ENCODE measurements around the gene SHF. TPM values are rescaled to one million over a fixed set of nuclear protein-coding genes. Genes with fewer than 3 reads are reported as not detected.

SHF gene
- total RNA-seq, 1 experiment from 2014 or later = 2.9 TPM

GRCh38 chr15:45199136-45199810, 11.5 kb upstream of the SHF start:
- DNase-seq (ENCODE audit: low read depth) = no peak

DNA sequence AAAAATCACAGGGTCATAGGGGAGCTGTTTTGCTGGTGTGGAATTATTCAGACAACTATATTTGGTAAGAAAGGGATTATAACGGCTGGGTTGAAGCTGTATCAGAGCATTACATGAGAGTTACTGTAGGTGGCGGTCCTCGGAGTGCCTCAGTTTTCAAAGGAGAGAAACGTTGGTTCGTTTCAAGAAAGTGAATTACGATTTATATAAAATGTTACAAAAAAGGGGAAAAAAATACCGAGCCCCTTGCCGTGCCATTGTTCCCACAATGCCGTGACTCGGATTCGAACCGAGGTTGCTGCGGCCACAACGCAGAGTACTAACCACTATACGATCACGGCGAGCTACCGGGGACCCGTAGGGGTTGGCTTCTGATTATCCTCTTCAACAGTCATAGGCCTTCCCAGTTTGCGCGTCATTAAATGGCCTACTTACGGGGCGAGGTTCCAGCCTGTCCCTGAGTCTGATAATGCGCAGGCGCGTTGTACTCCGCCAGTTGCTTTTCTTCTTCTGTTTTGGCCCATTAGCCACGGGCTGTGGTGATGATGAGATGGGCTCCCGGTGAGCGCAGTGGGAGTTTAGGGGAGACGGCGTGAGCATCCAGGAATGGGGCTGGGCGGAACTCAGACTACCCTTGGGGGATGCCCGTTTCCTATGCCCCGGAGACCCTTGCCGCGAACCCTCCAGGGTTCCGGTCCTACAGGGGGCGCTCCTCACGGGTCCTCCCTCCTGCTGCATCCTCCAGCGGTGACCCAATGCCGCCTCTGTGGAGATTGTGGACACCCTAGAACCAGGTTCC, 10.8 kb upstream of the SHF start:
- peak; percentile 93 for DNase-seq (ENCODE audit: low read depth)

- DNase-seq (ENCODE audit: low read depth) = no peak
Measured at GRCh38 chr15:45197512-45197911, 9.7 kb upstream of the SHF start.

DNA sequence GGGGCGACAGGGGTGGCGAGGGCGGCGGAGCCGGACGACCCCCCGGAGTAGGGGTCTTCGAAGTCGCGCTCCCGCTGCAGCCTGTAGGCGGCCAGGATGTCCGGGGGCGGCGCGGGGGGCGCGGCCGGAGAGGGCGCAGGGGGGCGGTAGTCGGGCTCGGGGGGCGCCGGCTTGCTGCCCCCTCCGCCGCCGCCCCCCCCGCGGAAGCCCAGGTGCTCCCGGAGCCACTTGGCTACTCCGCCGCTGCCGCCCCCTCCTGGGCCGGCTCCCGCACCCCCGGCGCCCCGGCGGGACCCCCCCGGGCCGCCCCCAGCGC, 230 bp downstream of the SHF start:
- DNase-seq (ENCODE audit: low read depth) = no peak

DNA sequence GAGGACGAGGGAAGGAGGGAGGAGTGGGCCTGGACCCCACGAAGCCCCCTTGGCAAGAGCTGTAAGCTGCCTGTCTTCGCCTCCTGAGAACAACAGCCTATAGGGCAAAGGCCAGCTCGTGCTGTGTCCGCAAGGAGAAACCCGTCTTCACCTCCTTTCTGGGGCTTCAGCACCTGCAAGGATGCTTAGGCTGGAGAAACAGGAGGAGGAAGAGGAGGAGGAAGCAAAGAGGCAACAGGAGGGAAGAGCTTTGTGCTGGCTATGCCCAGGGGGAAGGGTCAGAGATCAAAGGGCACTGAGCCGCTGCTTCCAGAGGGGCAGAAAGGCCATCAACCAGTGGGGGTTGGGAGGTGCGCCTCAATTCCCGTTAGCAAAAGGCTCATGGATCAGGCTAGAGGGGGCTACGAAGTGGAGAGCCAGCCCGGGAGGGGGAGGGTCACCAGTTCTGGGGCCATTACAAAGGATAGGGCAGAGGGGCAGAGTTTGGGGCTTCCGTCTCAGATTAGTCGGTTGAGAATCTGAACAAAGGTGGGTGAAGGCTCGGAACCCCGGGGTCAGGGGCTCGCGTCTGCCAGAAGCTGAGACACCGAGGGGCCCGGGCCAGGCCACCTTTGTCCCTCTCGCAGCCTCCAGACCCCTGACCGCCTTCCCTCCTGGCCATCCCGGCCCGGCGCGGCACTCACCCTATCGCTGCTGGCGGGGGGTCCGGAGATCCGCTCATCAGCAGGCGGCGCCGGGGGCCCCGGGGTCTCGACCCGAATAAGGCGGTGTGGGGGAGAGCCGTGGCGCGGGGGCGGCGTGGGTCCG, 792 bp downstream of the SHF start:
- DNase-seq (ENCODE audit: low read depth) = no peak

- DNase-seq (ENCODE audit: low read depth) = no peak
Measured at GRCh38 chr15:45185903-45186770, 1.6 kb downstream of the SHF start.

DNA sequence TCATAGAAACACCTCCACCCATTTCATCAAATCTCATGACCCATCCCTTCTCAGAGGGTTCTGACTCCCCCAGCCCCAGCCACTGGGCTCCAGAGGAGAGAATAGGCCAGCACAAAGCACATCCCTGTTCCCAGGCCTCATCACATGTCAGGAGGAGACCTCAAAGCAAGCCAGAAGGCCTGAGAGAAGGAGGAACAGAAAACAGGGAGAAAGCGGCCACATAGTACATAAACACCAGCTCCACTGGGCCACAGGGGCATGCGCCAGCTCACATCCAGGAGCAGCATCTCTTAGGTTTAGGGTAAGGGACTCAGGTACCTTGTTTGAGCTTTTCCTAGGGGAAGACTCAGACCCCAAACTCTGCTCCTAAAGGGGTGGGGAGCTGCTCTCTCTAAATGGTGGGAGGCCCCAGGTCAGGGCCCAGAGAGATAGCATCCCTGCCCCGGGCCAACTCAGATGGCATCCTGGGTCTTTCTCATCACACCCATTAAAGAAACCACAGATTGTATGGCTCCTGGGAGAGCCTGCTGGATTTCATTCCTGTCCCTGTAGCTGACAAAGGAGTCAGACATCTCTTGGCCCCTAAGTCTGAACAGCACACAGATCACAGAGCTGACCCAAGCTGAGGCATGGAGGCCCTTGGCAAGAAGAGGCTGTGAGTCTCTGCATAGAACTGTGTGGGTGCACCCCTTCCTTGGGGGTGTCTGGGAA, 2.5 kb downstream of the SHF start:
- no peak for DNase-seq (ENCODE audit: low read depth)

- DNase-seq (ENCODE audit: low read depth) = no peak
Measured at GRCh38 chr15:45184562-45185041, 3.2 kb downstream of the SHF start.

GRCh38 chr15:45183511-45183910, 4.3 kb downstream of the SHF start:
- DNase-seq (ENCODE audit: low read depth) = no peak

- DNase-seq (ENCODE audit: low read depth) = no peak
Measured at GRCh38 chr15:45182996-45183395, 4.8 kb downstream of the SHF start.

GRCh38 chr15:45181491-45182285, 6.1 kb downstream of the SHF start:
- no peak for DNase-seq (ENCODE audit: low read depth)

DNA sequence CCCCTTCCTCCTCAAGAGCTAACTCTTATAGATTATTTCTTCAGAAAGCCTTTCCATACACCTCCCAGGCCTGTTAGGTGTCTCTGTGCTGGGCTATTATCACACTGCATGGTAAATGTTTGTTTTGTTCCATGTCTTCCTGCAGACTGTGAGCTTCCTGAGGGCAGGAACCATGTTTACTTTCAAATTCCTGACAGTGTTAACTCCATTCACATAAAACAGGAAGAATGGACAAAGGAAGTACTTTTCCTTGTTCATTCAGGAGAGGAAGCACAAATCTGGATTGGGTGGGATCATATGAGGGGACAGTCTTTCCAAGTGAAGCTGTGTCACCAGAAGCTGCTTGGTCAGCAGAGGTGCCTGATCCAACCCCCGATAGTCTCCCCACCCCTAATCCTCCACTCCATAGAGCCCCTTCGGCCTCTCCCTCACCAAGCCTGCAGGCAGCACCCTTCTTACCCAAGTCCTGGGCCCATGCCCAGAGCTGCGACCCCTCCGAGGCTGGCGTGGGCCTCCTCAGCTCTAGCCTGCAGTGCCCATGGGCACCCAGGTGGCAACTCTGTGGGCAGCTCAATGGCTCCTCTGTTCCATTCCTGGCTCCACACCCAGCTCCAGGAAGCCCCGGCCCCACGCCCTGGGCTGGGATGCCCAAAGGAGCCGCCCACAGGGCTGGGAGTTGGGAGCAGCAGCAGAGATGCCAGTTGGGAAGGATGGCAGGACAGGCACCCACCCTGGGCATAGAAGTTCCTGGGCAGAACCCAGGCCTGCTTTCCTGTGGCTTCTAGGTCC, 6.9 kb downstream of the SHF start:
- DNase-seq (ENCODE audit: low read depth) = no peak

GRCh38 chr15:45180201-45180600, 7.6 kb downstream of the SHF start:
- DNase-seq (ENCODE audit: low read depth) = peak; percentile 79

DNA sequence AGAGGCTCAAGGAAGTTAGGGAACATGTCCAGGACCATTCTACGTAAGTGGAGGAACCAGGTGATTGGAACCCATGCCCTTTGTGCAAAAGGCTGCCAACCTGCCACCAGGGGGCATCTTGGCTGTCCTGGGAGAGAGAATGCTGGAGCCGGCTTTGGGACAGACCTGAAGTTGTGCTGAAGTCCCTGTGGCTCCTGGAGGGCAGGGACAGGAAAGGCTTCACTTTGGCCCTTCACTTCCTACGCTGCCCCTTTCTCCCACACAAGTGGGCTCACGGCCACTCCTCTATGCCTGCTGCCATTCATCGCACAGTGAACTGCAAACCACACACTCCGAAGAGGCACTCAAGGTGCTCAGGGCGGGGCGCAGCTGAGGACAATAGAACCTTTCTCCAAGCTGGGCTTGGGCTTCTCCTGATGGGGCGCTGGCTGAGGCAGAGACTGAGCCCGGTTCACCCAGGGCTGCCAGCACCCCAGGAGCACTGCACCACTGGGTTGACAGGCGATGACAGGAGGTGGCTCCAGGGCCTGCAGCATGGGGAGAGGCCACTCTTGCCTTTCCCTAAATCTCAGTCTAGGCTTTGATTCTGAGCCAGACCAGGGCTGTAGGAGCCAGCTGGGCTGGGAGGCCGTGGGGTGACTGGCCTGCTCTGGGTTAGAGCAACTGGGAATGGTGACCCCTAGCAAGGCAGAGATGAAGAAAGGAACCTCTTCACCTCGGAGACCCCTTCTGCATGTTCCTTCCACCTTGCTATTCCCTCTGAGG, 8.4 kb downstream of the SHF start:
- DNase-seq (ENCODE audit: low read depth) = no peak

DNA sequence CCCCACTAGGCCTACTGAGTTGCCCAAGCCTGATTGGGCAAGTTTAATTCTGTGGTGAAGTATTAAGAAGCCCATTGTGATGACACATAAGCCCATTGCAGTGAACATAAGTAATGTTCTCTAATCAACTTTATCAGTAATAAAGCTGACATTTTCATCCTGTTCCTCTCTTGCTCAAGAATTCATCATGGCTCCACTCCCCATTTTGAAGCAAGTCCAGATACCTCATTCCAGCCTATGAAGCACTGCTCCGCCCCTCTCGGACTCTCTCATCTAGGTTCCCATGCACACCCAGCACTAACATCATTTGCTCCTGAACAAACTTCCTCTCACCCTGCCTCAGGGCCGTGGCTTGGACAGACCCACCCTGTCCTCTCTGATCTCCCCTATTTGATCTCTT, 10.5 kb downstream of the SHF start:
- DNase-seq (ENCODE audit: low read depth) = no peak

- no peak for DNase-seq (ENCODE audit: low read depth)
Measured at GRCh38 chr15:45174577-45174976, 13.2 kb downstream of the SHF start.

- DNase-seq (ENCODE audit: low read depth) = no peak
Measured at GRCh38 chr15:45174069-45174468, 13.7 kb downstream of the SHF start.

DNA sequence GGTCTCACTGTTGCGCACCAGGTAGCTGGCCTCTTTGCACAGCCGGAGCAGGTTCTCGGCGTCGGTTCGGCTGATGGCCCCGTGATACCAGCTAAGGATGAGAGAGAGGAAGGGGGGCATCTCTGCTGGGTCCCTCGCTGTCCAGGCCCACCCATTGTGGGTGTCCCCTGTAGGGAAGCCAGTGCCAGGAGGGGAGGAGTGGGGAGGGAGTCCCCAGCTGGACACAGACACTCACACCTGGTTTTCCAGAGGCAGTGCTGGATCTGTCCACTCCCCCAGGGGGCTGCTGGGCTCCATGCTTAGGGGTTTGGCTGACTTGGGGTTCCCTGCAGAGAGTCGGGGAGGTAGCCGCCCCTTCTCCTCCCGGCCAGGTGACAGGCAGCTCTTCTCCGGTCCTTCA, 15.9 kb downstream of the SHF start:
- DNase-seq (ENCODE audit: low read depth) = no peak
